NOMO-1 treated with DMSO at 0.1 percent for 48 hours (cell line): ENCODE data around the gene CLCF1.
"Not testable (repeated sequence)": the region's sequence is repeated elsewhere in the genome, so short reads cannot be mapped to it uniquely, and the experiment has no call there.

Source experiments
- DNase-seq: peaks from one replicate; lab custom pipeline; 2025; ENCODE audit not compliant: unreplicated experiment; lab: John Stamatoyannopoulos, UW

The CLCF1 gene

DNA sequence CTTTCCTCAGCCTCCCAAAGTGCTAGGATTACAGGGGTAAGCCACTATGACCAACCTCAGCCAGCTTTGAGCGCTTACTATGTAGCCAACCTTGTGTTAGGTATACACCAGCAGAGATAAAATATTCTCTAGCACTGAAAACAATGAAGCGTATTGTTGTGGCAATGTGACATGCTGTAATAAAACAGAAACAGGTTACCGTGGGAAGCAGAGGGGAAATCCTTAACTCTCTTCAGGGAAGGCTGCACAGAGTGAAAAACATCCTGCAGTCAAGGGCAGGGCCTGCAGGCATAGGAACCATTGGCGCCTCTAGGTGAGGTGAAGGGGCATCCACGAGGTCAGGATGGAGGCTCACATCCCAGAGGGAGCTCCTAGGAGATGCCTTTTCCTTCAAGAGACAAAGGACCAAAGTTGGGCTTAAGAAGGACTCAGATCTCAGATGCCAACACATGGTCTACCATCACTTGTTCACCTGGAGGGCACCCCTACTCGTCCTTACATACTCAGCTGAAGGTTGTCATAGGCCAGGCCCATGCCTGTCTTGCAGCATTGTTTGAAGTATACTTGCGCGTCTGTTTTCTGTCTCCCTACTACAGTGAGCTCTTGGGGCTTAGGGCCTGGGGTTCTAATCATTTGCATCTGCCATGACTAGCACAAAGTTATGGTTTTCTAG is 28.0 kb downstream of the CLCF1 start:
- DNase-seq, result no peak

DNA sequence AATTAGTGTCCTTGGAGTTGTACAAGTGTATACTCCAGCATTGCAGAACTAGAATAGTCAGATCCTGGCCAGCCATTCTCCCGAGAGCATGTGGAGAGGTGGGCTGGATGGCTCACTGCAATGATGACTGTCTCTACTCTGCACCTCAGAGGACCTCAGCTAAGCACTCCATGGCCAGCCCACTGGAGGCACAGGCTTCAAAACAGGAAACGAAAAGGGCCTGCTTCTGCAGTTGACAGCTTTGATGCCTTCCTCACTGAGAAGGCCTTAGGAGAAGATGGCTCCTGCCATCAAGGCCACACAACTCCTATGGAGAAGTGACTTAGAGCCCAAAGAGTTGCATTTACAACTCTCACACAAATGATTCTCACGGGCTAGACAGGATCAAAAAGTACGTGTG is 29.1 kb downstream of the CLCF1 start:
- DNase-seq, result peak; percentile 16

DNA sequence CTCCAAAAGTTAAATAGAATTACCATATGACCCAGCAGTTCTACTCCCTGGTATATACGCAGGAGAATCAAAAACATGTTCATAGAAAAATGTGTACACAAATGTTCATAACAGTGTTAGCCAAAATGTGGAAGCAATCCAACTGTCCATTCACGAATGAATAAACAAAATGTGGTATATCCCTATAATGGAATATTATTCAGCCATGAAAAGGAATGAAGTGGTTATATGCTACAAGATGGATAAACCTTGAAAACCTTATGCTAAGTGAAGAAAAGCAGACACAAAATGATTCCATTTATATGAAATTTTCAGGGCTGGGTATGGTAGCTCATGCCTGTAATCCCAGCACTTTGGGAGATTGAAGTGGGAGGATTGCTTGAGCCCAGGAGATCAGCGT is 36.1 kb downstream of the CLCF1 start:
- no peak for DNase-seq

DNA sequence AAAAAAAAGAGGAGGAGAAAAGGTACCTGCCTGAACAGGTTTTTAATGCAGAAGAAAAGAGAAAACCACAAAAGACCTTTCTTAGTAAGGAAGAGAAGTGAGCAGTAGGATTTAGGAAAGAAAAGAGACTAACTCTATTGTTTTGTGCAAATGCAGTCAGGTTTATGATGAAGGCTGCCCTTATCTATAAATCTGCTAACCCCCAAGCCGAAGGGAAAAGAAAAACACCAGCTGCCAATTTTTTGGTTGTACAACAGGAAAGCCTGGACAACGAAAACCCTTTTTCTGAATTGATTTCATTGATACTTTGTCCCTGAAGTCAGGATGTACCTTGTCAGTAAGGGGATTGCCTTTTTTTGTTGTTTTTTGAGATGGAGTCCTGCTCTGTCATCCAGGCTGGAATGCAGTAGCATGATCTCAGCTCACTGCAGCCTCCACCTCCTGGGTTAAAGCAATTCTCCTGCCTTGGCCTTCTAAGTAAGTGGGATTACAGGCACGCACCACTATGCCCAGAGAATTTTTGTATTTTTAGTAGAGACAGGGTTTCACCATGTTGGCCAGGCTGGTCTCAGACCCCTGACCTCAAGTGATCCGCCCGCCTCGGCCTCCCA is 41.2 kb downstream of the CLCF1 start:
- DNase-seq, result no peak

DNA sequence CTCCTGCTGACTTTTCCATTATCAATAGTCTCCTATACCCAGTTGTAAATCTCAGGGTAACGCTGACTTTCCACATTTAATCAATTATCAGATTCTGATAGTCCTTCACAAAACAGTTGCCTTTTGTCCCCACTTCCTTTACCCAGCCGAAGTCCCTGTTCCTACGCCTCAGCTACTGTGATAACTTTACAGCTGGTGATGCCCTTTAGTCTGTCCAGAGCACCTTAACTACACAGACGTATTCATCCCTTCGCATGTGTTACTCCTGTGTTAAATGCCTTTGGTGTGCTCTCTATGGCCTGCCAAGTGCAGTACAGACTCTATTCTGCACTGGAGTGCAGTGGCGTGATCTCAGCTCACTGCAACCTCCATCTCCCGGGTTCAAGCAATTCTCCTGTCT is 49.9 kb downstream of the CLCF1 start:
- DNase-seq, result no peak

DNA sequence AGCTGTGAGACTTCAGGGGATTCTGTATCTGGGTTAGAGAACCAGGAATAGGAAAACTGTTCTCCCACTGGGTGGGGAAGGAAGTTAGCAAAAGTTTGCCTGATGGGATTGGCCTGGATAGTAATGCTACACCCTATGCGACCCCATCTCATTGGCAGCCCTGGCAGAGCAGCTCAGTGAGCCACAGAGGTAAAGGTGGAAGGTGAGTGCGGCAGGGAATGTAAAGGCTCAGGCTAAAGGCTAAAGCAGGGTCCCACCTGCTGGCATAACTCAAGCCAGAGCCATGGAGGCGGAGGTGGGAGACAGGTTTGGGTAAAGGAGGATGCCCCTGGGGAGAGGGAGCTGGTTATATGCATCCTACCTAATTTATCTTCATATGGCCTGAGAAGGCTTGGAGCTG is 51.3 kb downstream of the CLCF1 start:
- DNase-seq, result no peak

DNA sequence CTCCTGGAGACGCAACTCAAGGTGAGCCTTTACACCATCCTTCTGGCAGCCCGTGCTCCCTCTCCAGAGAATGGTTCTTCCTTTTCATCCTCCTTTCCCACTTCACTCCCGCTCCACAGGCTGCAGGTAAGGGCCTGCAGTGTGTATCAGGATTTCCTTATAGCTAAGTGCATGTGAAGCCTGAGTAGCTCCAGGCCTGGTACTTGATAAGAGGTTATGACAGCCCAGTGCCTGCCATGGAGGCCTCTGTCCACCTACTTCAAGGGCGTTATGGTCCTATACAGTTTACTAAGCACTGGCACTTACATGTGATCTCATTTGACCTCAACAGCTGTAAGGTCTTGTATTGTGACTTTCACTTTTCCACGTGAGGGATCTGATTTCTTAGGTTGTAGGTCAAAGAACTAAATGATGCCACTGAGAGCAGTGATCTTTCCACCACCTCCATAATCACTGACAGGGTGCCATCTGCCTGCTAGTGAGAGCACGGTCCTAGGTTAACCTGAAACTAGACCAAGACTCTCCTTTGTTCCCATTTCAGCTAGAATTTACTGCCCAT is 52.0 kb downstream of the CLCF1 start:
- no peak for DNase-seq

DNA sequence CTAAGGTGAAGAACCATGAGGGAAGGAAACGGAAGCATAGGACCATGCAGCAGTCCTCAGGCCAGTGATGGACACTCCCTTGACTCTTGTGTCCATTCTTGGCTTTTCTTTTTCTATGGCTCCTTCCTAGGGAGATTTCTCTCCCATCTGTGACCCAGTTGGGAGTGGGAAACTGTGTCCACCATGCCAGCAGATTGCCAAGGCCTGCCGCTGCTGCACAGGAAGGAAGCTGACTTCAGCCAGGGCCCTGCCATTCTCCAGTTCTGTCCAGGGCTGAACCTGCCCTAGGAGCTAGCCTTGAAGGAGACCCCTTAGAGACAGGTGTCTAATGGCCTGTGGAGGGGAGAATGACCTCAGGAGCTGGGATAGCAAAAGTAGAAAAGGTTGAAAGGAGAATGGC is 52.7 kb downstream of the CLCF1 start:
- no peak for DNase-seq

DNA sequence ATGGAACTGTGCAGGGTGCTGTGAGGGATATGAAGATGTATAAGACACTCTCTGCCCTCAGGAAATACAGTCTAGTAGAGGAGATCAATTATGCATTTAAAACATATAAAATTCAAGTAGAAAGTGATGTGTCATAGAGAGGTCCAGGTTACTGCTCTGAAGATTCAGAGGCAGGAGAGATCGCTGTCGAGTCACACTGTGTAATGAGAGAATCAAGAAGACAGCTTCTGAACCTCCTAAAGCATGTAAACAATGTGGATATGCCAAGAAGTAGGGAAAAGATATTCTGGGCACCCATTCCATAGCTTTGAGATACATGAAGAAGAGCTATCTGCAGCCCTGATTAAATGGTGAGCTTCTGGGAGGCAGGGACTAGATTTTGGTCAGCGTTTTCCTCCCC is 53.4 kb downstream of the CLCF1 start:
- no peak for DNase-seq

DNA sequence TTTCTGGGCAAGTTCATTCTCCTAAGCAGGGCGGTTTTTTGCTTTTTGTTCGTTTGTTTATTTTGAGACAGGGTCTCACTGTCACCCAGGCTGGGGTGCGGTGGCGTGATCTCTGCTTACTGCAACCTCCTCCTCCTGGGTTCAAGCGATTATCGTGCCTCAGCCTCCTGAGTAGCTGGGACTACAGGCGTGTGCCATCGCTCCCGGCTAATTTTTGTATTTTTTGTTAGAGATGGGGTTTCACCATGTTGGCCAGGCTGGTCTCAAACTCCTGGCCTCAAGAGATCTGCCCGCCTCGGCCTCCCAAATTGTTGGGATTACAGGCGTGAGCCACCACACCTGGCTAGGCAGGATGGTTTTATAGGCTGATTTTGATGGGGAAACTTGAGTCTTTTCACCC is 54.5 kb downstream of the CLCF1 start:
- not testable (repeated sequence) for DNase-seq

DNA sequence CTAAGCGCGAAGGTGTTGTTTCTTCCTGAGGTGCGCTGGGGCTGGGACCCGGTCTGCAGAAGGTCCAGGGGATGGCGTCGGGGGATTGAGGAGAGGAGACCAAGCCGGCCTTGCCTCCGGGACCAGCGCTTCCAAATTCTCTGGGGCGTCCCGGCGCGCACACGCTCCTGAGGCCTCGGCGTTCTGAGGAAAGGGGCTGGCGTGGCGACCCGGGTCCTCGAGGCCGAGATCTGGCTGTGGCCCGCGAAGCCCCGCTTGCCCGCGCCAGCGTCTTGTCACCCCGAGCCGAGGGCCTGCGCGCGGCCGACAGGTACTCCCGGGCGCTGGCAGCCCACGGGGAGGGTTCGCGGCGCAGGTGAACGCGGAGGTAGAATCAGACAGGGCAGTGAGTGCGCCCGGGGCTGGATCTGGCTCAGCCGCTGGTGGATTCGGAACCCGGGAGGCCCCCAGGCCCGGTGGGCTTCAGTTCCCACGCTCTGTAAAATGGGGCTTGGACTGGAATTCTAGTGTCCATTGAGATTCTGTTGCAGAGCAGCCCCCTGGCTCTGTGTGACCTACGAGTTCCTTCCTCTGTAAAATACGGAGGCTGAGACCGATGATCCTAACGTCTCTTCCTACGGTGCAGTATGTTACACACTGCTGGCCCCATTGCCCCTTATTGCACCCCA is 55.4 kb downstream of the CLCF1 start:
- DNase-seq, result no peak

DNA sequence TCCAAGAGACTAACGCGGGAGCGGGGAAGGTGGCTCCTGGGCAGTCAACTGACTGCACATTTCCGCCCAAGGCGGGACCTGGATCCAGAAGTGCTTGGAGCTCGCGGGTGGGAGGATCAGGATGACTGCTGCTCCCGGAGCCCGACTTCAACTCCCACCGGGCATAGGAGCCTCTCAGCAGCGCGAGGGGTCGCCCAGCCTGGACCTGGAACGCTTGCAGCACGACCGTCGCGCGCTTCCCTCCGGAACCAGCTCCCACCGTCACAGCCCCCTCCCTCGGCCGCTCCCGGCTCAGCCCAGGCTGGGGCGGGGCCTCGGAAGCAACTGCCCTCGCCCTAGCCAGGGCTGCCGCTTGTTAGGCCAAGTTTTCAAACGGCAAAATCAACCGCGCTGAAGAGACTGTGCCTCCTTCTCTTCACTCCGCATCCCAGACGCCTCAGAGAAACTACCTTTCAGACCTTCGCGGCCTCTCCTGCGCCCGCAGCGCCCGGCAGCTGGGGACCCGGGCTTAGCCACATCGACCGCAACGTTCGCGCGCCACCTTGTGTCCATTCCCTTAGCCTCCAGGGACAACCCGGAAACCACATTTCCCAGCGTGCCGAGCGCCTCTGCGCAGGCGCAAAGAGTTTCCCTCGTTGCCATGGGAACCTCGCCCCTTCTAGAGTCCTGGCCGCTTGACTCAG is 56.1 kb downstream of the CLCF1 start:
- peak; percentile 95 for DNase-seq

DNA sequence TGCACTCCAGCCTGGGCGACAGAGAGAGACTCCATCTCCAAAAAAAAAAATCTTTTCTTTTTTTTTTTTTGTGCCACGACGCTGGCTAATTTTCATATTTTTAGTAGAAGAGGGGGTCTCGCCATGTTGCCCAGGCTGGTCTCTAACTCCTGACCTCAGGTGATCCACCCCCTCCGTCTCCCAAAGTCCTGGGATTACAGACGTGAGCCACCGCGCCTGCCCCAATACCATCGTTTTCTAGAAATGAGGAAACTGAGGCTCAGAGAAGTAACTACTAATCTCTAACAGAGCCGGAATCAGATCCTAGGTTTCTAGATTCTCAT is 56.6 kb downstream of the CLCF1 start:
- no peak for DNase-seq

DNA sequence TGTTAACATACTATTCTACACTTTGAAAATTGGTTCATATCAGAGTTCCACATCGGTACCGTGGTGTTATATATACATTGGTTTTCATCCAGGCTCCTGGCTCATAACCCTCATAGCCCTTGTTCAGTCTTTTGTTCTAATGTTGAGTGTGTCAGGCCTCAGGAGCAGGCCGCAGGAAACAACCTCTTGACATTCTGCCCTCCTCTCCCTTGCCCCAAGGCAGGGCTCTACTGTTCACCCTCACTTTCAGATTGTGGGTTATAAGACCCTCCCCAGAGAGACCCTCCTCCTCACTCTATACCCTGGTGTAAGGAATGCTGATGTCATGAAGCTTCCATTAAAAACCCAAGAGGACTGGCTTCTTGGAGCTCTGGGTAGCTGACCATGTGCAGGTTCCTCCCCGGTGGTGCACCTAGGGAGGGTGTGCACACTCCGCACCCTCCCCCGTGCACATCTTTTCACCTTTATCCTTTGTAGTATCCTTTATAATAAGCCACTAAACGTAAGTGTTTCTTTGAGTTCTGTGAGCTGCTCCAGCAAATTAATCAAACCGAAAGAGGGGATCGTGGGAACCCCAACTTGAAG is 58.0 kb downstream of the CLCF1 start:
- no peak for DNase-seq

DNA sequence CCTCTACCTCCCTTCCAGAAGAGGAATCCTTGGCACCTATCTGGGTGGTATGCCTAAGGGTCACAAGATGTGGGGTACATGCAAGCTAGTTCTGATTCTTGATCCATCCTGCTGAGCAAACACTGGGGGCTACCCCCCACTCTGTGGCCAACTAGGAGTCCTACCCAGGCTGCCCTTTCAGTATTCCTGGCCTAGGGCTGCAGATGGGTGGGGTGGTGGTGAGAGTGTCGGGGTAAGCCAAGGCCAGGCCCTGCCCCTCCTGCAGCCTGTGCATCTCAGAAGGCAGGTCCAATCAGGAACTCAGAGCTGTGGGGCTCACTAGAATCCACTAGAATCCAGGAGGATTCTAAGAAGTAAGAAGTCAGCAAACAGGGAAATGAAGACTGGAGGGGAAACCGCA is 59.2 kb downstream of the CLCF1 start:
- no peak for DNase-seq
